Measurements from ENCODE around the gene NPC2.

The NPC2 gene

GRCh38 chr14:74518221-74518620 lies 25.1 kb upstream of the NPC2 start:
- DNase-seq, result no peak

DNA sequence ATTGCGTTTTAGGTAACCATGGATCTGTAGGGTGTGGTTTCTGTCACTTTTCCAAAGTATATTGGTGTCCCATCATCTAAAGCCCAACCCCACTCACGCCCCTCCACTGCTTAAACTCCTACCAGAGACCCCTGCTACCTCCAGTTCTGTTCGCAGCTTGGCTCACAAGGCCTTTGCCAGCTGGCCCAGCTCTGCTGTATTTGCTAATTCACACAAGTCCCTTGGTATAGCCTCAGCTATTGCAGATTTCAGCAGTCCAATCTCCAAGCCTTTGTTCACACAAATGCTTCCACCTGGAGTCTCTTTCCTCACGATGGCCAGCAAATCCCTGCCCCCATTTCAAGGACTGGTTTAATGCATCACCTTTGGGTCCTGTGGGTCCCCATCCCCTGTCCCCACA lies 24.6 kb upstream of the NPC2 start:
- DNase-seq, result no peak

DNA sequence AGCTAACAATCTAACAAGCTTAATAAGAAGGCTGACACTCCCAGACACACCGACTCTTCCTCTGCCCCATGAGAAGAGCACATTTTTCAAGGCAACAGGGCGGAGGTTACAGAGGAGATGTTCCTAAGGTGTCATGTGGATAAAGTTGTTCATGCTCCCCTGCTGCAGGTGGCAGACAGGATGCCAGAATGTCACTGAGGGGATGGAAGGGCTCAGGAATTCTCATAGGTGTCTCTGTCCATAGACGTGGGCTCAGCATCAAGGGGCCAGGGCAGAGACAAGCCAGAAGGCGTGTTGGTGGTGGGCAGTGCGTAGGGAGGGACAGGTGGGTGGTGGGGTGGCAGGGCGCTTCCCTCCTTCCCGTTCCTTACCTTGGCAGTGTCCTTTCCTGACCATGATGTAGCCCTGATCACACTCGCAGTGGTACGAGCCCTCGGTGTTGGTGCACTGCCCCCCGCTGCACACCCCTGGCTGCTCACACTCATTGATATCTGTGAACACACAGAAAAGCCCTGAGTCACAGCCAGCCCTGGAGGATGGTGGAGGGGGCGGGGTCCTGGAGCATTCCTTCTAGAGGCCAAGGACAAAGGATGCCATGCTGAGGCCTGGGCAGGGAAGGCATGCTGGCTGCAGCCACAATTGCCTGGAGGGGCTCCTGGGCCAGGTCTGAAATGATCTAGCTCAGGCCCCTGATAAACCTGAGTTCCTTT lies 23.5 kb upstream of the NPC2 start:
- no peak for DNase-seq

DNA sequence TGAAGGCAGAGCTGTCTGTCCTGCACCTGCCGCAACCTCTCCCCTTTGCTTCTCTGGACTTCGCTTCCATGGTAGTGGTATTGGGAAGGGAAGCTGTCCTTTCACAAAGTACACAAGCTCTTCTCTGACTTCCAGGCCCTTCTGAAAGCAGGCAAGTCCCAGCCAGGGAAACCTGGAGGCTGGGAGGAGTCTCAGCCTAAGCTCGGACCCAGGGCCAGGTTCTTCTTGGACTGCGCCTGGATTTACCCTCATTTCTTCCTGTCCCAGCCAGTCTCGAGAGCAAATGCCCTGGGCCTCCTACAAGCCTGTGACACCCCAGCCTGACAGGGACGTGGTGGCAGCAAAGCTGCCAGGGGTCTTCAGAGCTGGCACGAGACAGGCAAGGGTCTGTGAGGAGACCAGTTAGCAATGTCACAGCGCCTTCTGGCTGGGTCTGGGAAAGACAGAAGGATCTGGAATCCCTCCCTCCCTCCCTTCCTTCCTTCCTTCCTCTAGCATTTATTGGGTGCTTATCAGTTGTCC lies 22.8 kb upstream of the NPC2 start:
- DNase-seq, result no peak

GRCh38 chr14:74514471-74514941 lies 21.4 kb upstream of the NPC2 start:
- no peak for DNase-seq

- no peak for DNase-seq
Measured at GRCh38 chr14:74511966-74512830, 19.1 kb upstream of the NPC2 start.

DNA sequence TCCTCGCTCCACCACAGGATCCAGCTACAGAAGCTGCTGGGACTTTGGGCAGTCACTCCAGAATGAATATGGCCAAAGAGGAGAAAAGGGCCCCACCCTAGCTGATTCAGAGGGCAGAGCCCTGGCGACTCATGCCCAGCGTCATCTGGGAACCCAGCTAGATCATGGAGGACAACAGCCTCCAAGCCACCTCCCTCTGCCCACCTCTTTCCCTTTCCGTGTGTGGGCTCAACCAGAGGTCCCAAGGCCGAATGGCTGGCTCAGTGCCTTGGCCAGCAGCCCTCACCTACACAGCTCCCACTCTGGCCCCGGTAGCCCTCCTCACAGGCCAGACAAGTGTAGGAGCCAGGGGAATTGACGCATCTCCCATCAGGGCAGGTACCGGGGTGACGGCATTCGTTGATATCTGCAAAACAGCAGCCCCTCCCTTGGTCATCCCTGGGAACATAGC lies 17.9 kb upstream of the NPC2 start:
- DNase-seq, result no peak

DNA sequence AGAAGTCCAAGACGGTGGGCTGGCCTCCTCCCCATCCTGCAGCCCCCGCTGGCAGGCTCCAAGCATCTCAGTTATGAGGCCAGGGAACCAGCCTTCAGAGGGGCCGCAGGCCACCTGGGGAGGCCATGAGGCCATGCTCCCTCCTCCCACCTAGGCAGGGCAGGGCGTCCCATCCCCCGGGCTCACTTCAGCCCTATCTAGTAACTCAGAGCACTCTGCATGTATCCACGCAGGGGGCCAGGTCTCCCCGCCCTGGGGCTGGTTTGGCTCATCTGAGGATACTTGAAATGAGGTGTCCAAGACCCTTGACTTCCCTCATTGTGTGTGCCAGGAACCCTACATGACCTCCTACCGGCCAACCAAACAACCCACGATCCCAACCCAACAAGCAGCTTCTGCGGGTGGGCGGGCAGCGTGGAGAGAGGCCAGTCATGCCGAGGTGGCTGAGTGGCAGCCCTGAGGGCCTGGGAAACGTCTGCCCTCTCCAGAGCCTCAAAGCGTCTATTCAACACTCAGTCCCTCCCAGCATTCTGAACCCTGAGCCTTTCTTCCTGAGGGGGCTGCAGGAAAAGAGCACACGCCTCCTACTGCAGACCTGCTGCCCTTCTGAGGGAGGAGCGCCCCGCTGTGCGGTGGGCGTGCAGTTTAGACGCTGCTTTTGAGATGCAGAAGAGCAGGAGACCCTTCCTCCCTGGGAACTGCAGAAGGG lies 17.3 kb upstream of the NPC2 start:
- no peak for DNase-seq

DNA sequence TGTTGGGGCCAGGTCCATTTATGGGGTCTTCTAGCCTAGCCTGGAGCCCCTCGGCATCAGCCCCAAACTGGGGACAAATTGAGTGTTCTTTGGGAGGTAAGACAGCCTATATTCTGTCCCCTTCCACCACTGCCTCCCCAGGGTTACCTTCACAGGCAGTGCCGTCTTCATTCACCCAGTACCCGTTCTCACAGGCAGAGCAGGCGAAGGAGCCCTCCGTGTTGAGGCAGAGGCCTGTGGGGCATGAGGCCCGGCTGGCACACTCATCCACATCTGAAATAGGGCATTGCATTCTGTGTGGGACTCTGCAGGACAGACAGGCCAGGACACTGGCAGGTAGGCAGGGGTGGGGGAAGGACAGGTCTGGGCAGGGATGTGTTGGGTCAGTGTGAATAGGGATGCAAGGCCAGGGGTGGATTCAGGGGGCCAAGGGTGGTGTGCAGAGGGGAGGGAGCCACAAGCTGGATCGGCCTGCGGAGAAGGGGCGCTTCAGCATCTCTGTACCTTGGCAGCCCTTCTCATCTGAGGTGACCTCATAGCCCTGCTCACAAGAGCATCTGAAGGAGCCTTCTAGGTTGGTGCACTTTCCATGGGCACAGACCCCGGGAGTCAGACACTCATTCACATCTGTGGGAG lies 16.6 kb upstream of the NPC2 start:
- DNase-seq, result no peak

DNA sequence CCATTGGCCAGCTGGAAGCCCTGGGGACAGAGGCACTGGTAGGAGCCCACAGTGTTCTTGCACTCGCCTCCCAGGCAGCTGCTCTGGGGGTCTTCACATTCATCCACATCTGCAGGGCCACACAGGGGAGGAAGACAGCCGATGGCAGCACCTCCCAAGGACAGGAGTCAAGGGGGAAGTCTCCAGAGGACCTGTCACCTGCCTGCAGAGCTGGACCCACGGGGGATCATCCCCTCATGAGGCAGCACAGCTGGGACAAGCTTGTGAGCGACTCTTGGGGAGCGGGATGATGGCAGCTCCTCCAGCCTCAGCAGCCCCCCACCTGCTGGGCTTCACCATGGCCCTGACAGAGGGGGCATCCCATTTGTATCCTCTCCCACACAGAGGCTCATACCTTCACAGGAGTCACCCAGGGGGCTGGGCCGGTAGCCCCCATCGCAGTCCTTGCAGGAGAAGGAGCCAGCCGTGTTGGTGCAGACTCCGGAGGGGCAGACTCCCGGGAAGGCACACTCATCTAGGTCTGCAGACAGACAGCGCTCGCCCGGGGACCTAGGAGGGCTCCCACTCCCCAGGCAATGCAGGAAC lies 15.8 kb upstream of the NPC2 start:
- DNase-seq, result no peak

GRCh38 chr14:74508292-74508731 lies 15.2 kb upstream of the NPC2 start:
- DNase-seq, result no peak

GRCh38 chr14:74507840-74508239 lies 14.7 kb upstream of the NPC2 start:
- DNase-seq, result no peak

- DNase-seq, result no peak
Measured at GRCh38 chr14:74507085-74507484, 14.0 kb upstream of the NPC2 start.

- DNase-seq, result no peak
Measured at GRCh38 chr14:74506411-74506851, 13.3 kb upstream of the NPC2 start.

- DNase-seq, result no peak
Measured at GRCh38 chr14:74505831-74506230, 12.7 kb upstream of the NPC2 start.

DNA sequence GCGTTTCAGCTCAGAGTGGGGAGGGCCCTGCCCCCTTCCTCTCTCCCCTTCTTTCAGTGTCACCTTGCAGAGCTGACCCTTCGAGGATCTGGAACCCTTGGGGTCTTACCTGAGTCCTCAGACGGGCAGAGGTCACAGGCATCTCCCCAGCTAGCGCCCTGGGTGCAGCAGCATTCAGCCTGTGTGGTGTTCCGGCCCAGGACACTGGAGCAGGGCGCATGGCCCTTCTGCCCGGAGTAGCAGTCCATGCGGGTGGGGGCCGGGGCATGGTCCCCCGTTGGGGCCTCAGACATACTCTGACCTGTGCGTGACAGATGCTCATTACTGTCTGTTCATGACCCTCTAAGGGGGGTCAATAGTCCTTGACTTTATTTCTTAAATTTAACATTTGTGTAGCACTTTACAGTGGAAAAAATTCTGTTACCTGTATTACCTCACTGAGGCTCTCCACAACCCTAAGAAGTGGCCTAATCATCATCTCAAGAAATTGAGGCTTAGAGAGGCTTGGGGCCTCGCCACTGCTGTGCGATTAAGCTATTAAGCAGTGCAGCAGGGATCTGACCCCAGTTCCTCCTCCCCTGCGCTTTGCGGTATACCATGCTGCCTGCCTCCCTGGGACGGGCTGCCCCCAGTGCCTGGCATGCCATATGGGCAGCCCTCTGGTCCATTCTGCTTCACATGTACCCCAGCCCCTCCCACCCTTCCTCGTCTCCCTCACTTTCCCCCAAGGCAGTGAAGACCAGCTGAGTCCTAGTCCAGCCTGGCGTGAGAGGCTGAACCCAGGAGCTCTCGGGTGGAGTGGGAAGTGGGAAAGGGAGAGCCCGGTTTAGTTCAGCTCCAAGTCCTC lies 12.0 kb upstream of the NPC2 start:
- no peak for DNase-seq

- DNase-seq, result no peak
Measured at GRCh38 chr14:74504412-74504811, 11.3 kb upstream of the NPC2 start.

- DNase-seq, result no peak
Measured at GRCh38 chr14:74503938-74504335, 10.8 kb upstream of the NPC2 start.

DNA sequence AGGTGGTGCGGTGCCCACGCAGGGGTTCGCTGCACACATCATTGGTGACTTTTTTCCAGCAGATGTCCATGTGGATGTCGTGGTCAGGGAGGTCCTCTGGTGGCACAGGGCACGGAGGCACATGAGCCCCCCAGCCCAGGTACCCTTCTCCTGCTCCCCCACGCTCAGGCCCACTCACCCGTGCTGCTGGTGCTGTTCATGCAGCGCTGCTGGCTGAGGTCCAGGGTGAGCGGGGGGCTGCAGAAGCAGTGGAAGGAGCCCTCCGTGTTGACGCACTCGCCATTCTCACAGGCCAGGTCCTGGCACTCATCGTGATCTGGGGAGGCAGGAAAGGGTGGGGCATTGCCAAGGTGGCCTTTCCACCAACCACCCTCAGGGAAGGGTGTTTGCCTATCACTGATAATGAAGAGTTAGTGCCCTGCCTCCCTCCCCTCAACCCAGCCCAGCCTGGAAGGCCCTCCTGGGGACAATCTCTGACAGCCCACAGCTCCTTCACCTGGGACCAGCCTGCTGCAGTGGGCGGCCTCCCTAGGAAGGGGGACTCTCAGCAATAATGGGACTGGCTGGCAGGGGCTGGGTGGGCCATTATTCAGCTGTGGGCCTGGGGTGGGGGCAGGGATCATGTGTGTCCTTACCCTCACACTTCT lies 10.3 kb upstream of the NPC2 start:
- DNase-seq, result no peak

DNA sequence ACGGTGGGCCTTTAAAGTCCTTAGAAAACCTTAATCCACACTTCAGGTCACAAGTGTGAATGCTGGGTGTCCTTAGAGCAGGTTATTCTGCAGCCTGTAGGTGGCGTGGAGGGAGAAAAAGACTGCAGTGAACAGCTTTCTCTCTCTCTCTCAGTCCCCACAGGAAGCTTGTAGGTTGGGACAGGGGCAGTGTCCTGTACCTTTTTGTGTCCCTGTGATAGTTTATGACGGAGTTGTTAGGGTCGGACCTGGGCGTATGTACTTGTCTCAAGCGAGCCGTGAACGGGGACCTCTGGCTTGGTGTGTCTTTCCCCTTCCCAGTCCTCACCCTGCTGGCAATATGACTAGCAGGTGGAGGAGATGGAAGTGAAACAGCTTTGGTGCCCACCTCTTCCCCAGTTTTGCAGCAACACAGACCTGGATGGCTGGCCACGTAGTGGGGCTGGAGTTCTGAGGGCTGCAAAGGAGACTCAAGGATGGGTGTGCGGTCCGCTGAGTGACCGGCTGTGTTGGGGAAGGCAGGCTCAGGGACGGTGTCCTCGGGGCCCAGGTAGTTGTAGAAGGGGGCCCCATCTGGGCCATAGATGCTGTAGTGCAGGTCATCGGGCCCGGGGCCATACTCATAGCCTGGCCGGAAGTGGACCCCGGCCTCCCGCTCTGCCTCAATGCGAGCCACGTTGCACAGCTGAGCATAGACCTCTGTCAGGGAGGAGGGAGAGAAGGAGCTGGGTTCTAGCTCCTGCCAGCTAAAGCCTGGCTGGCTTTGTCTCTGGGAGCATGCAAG lies 9.3 kb upstream of the NPC2 start:
- DNase-seq, result peak; percentile 79

Data from NCI-H1694 (cell line).